GM21529 (cell line): ENCODE data around the gene RALGAPA2.

Source experiments
- ATAC-seq: cut with Tn5 transposase; IDR thresholded peaks from one replicate; pipeline ENCODE4 v1.9.1; 2021; ENCODE audit not compliant: unreplicated experiment

Gene RALGAPA2

DNA sequence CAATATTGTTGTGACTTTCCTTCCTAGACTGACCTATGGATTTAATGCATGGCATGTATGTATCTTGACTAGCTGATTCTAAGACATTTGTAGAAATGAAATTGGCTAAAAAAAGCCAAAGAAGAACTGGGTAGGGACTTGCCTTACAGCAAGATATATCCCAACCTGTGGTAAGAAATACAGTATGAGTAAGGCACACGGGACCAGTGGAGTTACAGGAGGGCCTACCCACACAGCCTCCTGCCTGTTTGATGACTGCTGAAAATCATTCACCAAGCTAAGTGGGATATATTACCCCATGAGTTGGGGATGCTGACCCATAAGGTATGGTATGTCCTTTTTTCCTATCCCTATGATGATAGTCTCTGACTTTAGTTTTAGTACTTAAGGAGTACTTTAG lies 232.3 kb downstream of the RALGAPA2 start:
- no peak for ATAC-seq

DNA sequence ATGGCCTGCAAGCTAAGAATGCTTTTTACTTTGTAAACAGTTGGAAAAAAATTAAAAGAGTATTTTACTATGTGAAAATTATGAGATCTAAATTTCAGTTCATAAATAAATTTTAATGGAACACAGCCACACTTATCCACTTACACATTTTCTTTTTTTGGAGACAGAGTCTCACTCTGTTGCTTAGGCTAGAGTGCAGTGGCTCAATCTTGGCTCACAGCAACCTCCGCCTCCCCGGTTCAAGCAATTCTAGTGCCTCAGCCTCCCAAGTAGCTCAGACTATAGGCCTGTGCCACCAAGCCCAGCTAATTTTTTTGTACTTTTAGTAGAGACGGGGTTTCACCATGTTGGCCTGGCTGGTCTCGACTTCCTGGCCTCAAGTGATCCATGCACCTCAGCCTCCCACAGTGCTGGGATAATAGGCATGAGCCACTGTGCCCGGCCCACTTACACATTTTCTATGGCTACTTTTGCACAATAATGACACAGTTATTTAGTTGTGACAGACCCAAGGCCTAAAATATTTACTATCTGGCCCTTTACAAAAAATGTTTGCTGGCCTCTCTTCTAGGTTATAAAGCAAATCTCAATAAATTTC lies 234.9 kb downstream of the RALGAPA2 start:
- no peak for ATAC-seq

DNA sequence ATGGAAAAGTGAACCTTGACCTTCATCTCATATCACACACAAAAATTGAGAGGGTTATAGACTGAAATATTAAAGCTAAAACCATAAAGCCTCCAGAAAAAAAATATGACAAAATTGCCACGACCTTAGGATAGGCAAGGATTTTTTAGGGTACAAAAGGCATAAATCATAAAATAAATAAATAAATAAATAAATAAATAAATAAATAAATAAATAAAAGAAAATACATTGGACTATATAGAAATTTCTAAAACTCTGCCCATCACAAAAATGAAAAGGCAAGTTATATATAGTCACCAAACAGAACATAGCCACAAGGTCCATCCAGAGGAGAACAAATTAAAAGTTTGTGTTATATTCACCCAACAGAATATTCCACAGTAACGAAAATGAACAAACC lies 235.9 kb downstream of the RALGAPA2 start:
- ATAC-seq: no peak

DNA sequence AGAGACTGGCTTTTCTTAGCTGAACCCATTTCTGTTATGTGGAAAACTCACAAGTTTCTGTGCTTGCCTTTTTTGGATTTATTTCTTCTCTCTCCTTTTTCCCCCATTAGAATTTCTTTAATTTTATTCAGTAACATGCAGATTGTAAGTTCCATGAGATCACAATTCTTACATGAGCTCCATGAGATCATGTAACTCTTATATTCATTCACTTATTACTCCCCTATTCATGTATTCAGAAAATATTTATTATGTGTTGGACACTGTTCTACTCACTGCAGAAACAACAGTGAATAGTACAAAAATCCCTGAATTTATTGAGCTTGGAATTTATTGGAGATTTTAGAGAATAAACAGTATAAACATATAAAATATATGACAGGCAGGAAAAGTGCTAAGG lies 238.8 kb downstream of the RALGAPA2 start:
- ATAC-seq: no peak

DNA sequence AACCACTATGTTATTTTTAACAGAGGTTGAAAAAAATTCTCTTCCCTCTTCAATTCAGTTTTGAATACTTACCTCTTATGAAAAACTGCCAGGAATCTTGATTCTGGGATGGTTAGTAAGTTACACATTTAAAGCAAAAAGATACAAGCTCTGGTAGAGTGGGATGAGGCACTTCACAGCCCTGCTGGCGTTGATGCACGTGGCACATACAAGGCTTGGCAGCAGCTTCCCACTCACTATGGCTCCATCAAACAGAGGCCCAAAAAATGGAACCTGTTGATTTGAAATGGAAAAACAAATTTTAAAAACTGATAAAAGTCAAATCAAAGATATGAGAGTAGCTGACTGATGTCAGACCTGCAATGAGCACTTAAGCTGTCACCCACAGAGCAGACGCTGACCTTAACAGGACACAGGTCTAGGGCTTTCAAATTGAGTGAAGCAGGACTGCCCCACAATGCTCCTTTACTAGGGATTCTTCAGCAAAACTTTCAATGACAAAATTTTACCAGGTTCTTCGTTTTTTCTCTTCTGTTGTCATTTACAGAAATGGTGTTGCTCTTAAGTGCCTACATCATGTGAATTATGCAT lies 239.7 kb downstream of the RALGAPA2 start:
- no peak for ATAC-seq

DNA sequence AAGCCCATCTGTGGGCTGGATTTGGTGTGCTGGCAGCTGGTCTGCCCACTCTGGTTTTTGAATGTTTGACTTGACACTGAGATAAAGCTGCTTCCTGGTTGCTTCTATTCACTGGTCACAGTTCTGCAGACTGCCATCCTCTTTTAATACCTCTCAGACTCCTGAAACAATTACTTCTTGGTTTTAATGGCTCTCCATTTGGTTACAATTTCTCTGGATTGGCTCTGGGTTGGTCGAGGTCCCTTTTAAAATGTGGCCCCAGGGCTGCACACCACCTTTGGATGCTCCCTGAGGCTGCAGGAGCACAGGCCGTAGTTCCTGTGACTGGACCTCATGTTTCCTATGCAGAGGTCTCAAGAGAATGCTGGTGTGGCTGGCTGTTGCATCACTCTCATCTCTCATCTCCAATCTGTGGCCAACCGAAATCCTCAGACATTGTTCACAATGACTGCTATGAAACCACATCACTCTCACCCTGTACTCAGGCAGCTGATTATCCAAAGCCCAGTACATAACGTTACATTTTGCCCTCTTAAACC lies 246.0 kb downstream of the RALGAPA2 start:
- ATAC-seq: peak; percentile 89

DNA sequence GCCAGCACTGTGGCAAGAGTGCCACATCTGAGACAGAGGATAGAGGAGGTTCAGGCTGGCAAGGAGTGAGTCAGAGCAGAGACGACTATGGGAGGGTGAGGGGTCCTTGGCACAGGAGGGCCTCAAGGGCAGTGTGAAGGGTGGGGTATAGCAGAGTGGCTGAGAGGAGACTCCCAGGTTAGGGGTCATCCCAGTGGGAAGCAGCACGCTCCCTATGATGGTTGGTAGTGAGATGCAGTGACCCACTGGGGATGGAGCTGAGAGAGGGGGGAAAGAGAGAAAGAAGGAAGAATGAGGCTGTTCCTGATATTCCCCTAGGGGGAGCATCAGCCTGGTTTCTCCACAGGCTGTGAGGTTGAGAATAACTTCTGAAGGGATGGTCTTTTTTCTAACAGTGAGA lies 247.2 kb downstream of the RALGAPA2 start:
- no peak for ATAC-seq

DNA sequence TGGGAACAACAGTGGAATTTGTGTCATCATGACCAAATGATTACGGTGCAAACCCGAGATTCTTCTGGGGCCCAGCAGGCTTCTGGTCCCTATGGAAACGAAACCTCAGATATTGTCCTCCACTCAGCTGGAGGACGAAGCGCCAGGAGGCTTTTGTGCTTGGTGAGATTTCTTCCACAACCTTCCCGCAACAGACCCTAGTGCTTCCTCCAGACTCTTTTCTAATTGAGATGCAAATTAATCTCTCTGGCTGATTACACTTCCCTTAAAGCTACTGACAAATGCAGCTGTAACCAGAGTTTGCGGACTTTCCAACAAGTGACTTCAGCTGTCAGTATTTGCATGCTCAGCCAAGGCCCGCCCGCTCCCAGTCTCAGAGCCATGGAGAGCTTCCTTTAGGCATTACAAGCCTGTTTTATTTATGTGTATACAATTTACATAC lies 248.5 kb downstream of the RALGAPA2 start:
- ATAC-seq: no peak

DNA sequence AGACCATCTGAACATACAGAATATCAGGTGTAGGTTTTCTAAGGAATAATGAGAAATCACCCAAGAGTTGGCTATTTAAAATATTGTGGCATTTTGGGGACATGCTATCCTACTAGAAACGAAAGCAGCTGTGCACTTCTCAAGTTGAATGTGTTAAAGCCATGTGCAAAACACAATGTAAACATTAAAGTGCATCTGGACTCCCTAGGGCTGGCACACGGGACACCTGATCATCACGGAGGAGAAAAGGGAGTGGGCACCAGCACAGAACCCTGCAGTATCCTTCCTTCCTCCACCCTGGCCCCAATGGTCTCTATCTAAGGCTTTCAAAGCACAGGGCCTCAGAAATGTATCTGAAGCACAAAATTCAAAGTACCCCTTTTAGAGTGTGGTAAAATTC lies 250.3 kb downstream of the RALGAPA2 start:
- ATAC-seq: no peak

DNA sequence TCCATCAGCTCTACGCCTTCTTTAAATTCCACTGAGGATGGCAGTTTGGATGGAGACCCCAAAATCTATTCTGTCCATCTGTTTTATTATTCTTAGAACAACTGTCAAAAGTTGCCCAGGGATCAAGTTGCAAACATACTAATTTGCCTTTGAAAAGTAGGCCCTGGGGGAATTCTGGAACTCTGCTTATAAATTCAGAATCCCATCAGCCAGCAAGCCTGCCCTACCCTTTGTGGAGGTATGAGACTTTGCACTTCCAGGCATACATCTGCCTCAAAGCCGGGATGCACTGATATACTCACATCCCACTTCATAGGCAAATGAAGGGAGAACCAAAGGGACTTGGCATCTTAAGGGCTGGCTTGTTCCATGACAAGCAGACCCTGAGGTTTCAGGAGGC lies 250.9 kb downstream of the RALGAPA2 start:
- ATAC-seq: no peak

DNA sequence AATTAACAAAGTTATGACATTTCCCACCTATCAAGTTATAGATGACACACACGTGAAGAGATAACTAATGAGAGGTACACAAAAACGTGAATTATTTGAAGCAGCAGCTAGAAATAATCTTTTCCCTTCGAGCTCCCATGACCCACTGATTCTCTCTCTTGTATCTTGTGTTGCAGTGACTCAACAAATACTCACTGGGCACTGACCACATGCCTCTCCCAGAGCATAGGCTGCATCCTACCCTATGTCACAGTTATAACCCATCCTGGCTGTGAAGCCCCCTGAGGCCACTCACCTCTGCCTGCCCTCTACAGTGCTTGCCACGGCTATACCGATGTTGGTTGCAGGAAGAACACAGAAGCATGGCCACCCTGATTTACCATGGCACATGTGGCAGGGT lies 252.7 kb downstream of the RALGAPA2 start:
- no peak for ATAC-seq

DNA sequence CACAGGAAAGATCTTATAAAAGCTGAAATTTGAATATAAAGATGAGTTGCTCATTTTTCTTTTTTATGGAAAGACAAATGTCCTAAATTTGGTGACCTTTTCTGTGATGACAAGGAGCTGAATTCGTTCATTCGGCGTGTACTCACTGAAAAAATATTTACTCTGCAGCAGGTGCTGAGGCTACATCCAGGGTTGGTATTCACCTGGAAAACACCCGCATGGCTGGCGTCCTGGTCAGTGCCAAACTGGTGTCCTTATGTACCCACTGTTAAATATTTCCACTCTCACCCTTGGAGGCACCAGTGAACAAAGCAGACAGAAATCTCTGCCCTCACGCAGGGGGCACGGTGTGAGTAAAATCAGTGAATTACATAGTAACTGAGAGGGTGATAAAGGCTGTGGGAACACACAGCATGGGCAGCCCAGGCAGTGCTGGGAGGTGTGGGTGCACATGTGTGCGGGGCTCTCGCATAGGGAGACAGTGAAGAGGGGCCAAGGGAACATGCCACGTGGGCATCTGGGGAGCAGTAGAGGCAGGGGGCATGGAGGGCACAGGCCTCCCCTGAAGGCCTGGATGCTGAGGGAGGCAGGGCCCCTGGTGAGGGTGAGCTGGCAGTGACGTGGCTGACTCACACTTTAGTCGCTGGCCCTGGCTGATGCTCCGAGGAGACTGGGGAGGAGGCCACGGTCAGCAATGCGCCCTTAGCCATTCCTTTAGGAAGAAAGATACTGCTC lies 254.9 kb downstream of the RALGAPA2 start:
- ATAC-seq: no peak

DNA sequence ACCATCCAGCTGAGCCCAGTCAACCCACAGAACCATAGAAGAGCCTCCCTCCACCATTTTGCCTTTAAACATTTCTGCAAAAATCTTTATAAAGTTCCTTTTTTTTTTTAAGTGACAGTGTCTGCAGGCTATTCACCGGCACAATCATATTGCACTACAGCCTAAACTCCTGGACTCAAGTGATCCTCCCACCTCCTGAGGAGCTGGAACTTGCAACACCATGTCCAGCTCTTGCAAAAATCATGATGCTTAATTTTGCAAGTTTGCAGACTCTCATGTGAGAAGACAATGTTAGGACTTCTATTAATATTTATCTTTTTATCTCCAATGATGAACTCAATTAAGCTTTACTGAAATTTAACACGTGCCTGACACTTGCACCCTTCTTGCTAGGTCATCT lies 255.7 kb downstream of the RALGAPA2 start:
- ATAC-seq: no peak

DNA sequence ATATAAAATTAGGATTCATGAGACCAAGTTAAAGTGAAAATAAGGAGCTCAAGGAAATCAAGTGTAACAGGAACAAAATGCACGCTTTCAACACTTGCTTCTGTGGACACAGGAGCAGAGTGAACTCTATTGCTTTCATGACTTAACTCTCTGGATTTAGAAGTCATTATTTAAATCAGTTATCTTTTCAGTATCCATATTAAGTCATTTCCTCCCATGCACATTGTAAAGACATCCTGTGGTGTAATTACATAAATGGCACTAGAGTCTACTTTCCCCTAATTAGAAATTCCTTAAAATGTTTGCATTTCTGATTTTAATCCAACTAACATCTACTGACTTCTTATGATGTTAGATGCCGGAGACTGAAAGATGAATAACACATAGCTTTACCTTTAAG lies 256.5 kb downstream of the RALGAPA2 start:
- ATAC-seq: no peak

DNA sequence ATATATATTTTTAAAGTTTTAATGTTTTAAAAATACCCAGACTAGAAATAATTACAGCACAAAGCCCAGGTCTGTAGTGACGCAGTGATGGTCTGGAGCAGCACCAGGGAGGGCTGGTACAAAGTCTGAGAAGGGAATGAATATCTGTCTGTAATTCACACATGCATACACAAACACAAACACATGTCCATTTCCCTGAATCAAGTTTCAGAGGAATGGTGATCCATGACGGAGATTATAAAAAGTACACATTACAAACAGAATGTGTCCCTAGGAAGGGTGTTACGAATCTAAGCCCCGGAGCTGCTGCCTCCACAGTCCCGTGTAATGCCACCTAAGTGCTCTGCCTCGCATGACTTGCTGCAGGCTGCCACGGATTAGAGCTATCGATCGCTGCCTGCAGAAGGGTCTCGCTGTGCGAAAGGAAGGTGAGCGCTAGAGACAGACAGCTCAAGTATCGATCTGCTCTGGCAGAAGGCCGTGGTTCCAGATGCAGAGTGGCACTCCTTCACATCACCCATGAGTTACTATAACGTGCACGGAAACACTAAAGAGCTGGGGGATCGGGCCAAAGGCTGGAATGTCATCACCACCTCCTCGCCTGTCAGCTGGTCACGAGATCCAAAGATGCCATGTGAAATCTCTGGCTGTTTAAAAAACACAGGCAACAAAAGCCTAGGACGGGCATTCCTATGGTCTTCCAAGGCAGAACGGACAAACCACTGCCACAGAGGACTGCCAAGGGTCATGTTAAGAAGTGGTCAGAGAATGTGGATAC lies 257.4 kb downstream of the RALGAPA2 start:
- no peak for ATAC-seq

DNA sequence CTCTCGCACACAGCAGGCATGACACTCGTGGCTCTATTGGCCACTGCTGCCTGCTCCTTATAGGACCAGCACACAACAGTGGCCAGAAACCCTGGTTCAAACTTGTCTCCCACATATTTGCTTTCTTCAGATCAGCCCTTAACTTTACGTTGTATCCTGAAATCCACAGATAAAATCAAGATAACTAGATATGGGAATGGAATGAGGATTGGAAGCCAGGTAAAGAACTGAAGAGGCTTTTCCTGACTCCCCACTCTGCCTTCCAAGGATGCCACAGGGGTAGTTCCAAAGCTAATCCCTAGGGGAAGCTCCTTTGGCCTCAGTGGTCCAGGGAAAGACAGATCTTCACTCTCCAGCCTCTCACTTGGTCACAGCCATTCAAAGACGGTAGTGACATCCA lies 258.1 kb downstream of the RALGAPA2 start:
- no peak for ATAC-seq

DNA sequence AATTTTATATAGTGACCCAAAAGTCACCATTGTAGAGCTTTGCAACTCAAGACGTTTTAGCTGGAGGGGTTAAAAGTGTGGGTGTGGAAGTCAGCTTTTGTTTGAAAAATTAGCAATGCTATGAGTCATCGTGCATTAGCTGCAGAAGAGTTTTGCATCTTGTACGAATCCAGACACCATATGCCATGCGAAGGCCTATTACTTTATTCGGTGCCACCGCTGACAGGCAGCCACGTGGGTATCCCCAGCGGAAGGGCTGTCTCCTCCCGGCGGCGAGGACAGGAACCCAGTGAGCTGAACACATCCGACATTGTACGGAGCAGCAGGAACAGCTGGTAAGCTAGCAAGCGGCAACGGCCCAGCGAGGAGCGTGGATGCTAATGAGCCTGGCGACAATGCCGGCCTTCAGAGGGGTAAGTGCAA lies 260.2 kb downstream of the RALGAPA2 start:
- ATAC-seq: peak; percentile 83

DNA sequence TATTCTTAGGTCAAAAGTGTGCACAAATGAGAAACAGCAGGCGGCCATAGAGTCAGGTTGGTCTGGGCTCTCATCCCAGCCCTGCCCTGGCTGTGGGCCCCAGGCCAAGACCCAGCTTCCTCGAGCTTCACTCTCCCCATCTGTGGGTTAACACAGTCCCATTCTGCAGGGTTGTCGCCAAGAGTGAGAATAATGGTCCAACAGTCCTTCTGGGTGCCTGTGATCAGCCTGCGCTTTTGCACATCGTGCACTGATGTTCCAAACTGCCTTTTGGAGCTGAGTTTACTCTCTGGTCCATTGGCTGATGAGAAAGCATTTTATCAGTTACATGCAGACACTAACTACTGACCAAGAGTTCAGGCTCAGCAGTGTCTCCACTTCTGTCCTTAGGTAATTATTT lies 261.9 kb downstream of the RALGAPA2 start:
- ATAC-seq: no peak

DNA sequence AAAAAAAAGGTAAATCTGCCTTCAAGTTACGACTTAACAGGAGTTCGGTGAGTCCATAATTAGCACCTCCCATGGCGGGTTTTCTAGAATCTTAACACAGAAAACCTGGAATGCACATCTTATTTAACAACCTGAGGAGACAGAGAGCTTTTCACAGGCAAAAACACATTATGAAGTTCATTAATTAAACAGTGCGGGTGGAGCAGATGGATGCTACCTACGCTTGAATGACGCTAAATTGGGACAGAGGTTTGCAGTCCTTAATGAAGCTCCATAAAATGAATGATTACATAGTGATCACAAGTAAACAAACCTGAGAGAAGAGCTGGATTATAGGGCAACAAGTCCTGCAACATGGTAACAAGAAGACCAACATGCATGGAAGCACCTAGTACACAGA lies 263.6 kb downstream of the RALGAPA2 start:
- ATAC-seq: no peak

DNA sequence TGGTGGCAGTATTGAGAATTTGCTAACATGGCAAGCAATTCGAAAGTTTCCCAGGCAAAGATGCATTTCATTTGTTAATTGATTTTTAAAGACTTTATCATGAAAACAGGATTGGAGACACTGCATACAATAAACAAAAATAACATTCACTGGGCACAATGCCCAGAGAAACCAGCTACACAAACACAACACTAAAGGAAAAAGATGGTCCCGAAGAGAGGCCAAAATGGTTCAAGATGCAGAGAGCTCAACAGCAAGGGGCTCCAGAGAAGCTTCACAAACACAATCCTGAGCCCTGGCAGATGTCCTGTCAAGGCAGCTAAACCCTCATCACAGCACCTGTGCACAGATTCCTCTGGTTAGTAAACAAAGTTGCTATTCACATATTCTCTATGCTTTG lies 265.2 kb downstream of the RALGAPA2 start:
- ATAC-seq: no peak

DNA sequence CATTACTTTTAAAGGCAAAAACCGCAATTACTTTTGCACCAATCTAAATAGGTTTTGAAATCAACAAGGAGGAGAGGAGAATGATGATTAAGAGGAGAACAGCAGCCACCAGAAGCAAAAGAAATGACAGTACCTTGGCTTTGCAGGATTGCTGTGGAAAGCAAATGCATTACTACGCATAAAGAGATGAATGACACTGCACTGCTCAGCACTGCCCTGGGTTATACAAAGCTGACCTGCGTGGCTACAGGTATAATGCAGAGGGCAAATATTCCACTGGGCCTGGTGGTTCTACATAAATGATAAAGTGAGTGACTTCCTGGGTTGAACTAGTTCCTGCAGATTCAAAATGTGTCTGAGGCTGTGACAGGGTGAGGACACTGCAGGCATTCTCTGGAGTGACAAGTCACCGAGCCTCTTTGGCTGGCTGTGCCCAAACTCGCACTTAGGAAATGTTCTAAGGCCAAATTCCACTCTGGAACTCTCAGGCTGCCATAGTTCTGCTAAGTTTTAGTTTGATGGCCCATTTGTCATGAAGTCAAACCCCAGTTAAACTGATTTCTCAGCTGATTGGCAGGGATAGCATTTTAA lies 265.9 kb downstream of the RALGAPA2 start:
- ATAC-seq: no peak
